ENCODE results near the gene SPRYD3.

GRCh38 chr12:53077030-53077429 is 2.2 kb downstream of the SPRYD3 start:
- TF ChIP-seq, protein P1, sequence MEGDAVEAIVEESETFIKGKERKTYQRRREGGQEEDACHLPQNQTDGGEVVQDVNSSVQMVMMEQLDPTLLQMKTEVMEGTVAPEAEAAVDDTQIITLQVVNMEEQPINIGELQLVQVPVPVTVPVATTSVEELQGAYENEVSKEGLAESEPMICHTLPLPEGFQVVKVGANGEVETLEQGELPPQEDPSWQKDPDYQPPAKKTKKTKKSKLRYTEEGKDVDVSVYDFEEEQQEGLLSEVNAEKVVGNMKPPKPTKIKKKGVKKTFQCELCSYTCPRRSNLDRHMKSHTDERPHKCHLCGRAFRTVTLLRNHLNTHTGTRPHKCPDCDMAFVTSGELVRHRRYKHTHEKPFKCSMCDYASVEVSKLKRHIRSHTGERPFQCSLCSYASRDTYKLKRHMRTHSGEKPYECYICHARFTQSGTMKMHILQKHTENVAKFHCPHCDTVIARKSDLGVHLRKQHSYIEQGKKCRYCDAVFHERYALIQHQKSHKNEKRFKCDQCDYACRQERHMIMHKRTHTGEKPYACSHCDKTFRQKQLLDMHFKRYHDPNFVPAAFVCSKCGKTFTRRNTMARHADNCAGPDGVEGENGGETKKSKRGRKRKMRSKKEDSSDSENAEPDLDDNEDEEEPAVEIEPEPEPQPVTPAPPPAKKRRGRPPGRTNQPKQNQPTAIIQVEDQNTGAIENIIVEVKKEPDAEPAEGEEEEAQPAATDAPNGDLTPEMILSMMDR (conservative IDR thresholded peaks at IDR 0.05; ENCODE audit: low read depth, low read length) = no peak
- TF ChIP-seq EZH2phosphoT487 (IDR thresholded peaks at IDR 0.05; ENCODE audit: borderline replicate concordance, low read length) = no peak

Measured in PC-3 (cell line).